ENCODE results near the gene BAG5. TPM values are rescaled to one million over a fixed set of nuclear protein-coding genes. Genes with fewer than 3 reads are reported as not detected.

BAG5 gene
- total RNA-seq, 2 experiments from 2014 or later = 24.2 to 25.1 TPM

DNA sequence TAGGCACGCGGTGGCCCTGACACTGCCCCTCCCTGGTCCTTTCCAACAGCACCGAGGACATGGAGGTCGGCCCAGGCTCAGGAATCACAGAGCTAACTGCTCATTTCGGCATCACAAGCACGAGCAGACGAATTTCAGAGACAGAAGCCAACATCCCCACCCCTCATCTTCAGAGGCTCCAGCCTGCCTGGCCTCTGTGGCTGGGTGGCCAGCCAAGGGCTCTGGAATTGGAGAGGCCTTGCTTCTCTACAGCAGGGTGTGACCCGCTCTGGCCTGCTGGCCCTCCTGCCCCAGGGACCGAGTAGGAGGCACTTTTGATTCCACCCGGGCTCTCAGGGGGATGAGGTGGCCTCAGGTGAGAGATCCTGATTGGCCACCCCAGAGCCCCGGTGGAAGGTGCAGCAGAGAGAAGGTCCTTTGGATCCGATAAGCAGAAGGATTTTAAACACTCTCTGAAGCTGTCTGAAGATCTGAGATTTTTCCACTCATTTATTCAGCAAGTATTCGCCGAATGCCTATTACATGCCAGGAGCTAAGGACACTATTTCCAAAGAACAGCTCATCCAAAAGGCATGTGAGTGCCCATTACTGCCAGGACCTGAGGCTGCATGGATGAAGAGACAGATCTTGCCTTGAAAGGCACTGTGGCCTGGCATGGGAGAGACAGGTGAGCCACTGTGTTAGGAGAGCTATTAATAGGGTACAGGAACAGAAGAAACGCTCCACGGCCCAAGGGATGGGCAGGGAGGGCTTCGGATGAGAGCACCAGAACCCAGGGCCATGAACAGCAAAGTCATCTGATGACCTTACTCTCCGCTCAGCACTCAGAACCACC, 10.2 kb downstream of the BAG5 start:
- DNase-seq (no peak), ATAC-seq (no peak)
- H3K4me1 Mint-ChIP-seq = peaks cover 3% of the 10 kb centered on the region
- POLR2A ChIA-PET = interaction anchor here (0.9 kb wide), 1 partner anchor 10 kb away, joined by 4 read pairs; no protein-coding TSS in a partner anchor
- no peaks in the 10 kb centered on the region for H3K36me3 Mint-ChIP-seq (ENCODE audit: low read depth)
- H3K27ac Mint-ChIP-seq = no peak overlapping the region
- no peaks in the 10 kb centered on the region for H3K27me3 Mint-ChIP-seq
- no peaks in the 10 kb centered on the region for H3K9me3 Mint-ChIP-seq (ENCODE audit: low read depth)
- intact Hi-C loops (cut with DNase I, micrococcal nuclease) = no loop called here
- CTCF ChIA-PET = interaction anchor here (1.0 to 2.0 kb wide), 2 partner anchors 33 to 127 kb away, joined by 4 to 5 read pairs; no protein-coding TSS in a partner anchor
- H3K4me3 Mint-ChIP-seq = no peak overlapping the region

DNA sequence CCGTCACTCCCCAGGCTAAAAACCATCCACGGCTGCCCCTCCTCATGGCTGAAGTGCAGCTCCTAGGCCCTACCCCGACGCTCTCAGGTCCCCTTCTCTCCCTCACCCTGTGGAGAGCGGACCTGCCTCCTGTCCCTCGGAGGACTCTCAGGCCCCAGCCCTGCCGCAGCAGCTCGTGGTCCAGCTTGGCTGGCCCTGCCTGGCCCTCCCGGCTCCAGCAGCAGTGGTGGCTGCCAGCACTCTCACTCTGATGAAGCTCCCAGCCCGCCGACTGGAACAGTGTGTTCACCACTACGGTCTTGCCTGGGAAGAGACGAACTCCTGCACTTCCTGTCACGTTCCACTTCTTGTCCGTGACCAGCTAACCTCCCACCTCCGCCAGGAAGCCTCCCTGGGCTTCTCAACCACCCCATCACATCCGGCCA, 11.1 kb downstream of the BAG5 start:
- CTCF ChIA-PET = interaction anchor here (0.6 to 1.5 kb wide), 4 partner anchors 12 to 128 kb away, joined by 3 to 4 read pairs (median 3); no protein-coding TSS in a partner anchor
- Mint-ChIP-seq H3K36me3 (ENCODE audit: low read depth) (no peaks in the 10 kb centered on the region), H3K4me3 (no peak overlapping the region), H3K9me3 (ENCODE audit: low read depth) (no peaks in the 10 kb centered on the region), H3K27me3 (no peaks in the 10 kb centered on the region), H3K27ac (no peak overlapping the region), H3K4me1 (no peaks in the 10 kb centered on the region)
- ATAC-seq = no peak
- POLR2A ChIA-PET = no interaction called here
- DNase-seq = no peak
- intact Hi-C loops (cut with DNase I, micrococcal nuclease) = no loop called here

DNA sequence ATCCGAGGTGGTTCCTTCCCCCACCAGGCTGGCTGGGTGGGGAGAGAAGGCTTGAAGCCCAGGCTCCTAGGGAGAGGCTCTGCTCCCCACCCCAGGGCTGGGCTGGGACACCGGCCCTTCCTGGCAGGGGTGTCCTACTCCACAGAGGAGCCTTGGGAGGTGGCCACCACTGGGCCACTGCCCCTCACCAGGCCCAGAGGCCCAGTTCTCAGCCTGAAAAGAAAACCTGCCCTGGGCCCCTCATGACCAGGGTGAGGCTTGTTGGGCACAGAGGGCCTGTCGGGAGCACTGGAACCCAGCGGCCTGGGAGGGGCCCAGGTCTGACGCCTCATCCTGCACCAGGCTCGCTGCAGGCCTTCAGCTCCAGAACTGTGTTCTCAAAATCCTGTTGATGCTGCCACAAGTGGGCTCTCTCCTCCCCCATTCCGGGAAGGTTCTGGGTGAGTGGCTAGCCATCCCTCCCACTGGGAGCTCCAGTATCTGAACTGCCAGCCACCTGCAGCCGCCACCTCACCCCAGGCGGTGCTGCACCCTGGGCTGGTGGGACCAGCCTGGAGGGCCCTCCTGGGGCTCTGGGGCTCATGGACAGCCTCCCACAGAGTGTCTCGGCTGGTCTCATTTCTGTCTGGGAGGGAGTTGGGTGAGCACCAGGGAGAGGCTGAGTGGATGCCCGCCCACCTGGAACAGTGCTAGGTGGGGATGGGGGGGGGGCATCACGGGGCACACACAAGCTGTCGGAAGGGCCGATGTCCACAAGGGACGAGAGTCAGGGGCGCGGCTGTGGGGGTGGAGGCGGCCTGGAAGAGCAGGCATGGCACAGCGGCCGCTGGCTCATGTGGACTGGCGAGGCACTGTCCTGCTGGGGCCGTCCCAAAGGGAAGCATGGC, 11.8 kb downstream of the BAG5 start:
- ChIA-PET CTCF (interaction anchor here (0.6 to 1.5 kb wide), 4 partner anchors 11 to 71 kb away, joined by 3 to 4 read pairs (median 3); no protein-coding TSS in a partner anchor), POLR2A (no interaction called here)
- intact Hi-C loops (cut with DNase I, micrococcal nuclease) = no loop called here
- ATAC-seq = no peak
- Mint-ChIP-seq H3K4me3 (no peak overlapping the region), H3K27me3 (no peaks in the 10 kb centered on the region), H3K36me3 (ENCODE audit: low read depth) (no peaks in the 10 kb centered on the region), H3K27ac (no peak overlapping the region), H3K9me3 (ENCODE audit: low read depth) (no peaks in the 10 kb centered on the region), H3K4me1 (no peaks in the 10 kb centered on the region)
- no peak for DNase-seq

DNA sequence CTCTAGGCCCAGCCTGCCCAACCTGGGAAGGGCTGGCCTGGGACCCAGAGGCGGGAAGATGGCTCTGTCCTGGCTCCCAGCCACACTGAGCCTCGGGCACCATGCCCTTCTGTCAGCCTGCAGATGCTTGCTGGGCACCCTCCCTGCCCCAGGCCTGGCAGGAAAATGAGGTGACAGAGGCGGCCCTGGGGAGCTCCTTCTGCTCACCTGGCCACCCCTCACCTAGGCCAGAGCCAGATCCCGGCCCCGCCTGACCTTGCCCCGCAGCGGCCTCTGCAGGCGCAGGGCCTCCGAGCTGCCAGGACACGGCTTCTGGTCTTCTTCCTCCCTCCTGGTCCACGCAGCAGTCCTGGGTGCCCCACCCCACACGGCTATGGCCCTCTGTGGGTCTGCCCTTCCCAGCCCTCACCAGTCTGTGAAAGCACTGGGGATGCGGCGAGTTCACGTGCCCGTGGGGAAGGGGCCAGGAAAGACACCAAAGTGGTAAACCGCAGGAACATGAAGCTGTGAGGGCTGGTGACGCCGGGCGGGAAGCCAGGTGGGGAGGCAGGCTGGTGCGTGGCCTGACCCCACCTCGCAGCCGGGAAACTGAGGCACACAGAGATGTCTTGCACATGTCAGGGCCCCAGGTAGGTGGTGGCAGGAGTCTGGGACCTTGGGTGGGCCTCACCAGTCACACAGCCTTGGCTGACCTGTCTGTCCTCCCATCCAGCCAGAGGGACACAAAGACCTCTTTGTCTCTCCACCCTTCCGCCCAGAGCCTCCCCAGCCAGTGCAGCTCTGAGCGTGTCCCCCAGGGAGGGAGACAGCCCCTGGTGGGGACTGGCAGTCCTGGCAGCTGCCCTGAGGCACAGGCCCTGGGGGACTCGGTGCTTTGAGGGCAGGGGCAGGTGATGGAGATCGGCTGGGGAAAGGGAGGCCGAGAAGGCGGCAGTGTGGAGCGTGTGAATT, 12.8 kb downstream of the BAG5 start:
- intact Hi-C loops (cut with DNase I, micrococcal nuclease) = no loop called here
- Mint-ChIP-seq H3K27me3 (no peaks in the 10 kb centered on the region), H3K36me3 (ENCODE audit: low read depth) (no peaks in the 10 kb centered on the region), H3K4me3 (no peak overlapping the region), H3K4me1 (no peaks in the 10 kb centered on the region), H3K9me3 (ENCODE audit: low read depth) (no peaks in the 10 kb centered on the region), H3K27ac (no peak overlapping the region)
- ChIA-PET CTCF (interaction anchor here (0.7 to 1.1 kb wide), 2 partner anchors 12 to 49 kb away, joined by 3 to 4 read pairs; no protein-coding TSS in a partner anchor), POLR2A (no interaction called here)
- no peak for DNase-seq
- no peak for ATAC-seq

DNA sequence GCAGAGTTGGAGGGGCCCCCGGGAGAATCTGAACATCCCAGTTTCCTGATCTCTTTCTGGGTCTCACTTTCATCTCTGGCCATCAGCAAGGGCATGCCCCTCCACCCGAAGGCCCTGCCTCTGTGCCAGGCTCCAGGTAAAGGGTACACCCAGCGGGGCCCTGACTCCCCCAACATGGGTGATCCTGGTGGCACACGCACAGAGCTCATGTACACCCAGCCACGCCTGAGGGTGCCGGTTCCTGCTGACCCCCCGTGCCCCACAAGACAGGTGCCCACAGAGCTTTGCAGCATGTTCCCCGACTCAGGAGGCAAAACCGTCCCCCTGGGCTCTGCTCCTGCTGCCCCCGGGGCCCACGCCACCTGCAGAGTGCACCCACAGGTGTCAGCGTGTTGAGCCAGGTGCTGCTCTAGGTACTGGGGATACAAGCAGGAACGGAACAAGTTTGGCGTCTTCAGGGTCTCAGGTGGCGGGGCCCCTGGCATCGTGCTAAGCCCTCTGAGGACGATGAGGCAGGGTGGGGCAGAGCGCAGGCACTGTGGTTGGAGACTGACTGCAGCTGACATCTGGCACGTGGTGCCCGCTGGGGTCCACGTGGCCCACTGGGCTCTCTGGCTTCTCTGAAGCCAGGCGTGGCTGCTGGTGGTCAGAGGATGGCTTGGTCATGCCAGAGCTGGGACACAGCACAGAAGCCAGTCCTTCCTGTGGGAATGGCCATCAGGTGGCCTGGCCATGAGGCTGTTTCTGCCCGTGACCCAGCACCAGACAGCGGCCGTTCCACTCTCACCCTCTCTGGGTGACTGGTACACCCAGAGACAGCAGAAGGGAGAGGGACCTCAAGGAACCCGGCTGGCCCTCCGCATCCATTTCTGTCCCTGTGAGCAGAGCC, 13.8 kb downstream of the BAG5 start:
- Mint-ChIP-seq H3K4me1 (no peaks in the 10 kb centered on the region), H3K4me3 (no peak overlapping the region), H3K36me3 (ENCODE audit: low read depth) (no peaks in the 10 kb centered on the region), H3K27ac (no peak overlapping the region), H3K9me3 (ENCODE audit: low read depth) (no peaks in the 10 kb centered on the region), H3K27me3 (no peaks in the 10 kb centered on the region)
- ChIA-PET CTCF (interaction anchor here (0.6 to 0.7 kb wide), 5 partner anchors 30 to 731 kb away, joined by 3 read pairs; no protein-coding TSS in a partner anchor), POLR2A (no interaction called here)
- ATAC-seq (no peak), DNase-seq (no peak)
- intact Hi-C loops (cut with DNase I, micrococcal nuclease) = no loop called here

DNA sequence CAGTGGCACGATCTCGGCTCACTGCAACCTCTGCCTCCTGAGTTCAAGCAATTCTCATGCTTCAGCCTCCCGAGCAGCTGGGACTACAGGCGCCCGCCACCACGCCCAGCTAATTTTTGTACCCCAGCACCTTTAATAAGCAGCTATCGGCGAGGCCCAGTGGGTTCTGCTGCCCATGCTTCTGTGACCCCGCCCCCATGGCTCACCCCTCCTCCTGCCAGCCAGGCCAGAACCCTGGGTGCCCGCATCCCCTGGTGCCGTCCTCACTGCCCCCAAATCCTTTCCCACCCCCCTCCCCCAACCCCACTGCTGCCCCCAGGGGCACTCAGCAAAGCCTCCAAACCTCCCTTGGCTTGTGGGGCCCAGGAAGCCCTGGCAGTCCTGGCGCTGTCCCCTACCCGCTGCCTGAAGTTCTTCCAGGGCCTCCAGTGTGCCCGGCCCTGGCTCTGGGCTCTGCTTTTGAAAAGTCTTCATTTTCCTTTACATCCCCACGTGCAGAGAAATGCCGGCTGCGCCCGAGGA, 14.5 kb downstream of the BAG5 start:
- H3K4me1 Mint-ChIP-seq = no peaks in the 10 kb centered on the region
- H3K36me3 Mint-ChIP-seq (ENCODE audit: low read depth) = no peaks in the 10 kb centered on the region
- no peak for DNase-seq
- POLR2A ChIA-PET = no interaction called here
- CTCF ChIA-PET = interaction anchor here (0.6 to 1.1 kb wide), 6 partner anchors 10 to 730 kb away, joined by 3 to 4 read pairs (median 3); no protein-coding TSS in a partner anchor
- no peaks in the 10 kb centered on the region for H3K9me3 Mint-ChIP-seq (ENCODE audit: low read depth)
- ATAC-seq = no peak
- no peak overlapping the region for H3K27ac Mint-ChIP-seq
- H3K4me3 Mint-ChIP-seq = no peak overlapping the region
- H3K27me3 Mint-ChIP-seq = no peaks in the 10 kb centered on the region
- intact Hi-C loops (cut with DNase I, micrococcal nuclease) = no loop called here

DNA sequence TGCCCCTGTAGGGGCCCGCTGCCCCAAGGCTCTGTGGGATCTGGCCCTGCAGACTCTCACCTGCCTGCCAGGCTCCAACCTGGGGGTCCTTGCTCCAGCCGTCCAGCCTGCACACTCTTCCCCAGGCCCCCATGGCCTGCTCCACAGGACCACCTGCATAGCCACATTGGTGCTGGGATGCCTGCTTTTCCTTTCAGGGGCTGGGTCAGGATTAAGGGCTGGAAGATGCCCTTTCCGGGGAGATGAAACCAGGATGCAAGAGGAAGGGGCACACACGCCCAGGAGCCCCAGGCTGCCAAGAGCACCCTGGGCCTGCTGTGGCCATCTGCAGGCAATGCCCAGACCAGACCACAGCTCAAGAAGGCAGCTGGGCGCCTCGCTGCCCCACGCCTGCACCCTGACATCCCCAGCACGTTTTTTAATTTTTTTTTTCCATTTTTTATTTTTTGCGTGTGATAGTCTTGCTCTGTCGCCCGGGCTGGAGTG, 15.0 kb downstream of the BAG5 start:
- CTCF ChIA-PET = interaction anchor here (0.6 to 1.1 kb wide), 7 partner anchors 10 to 115 kb away, joined by 3 to 4 read pairs (median 4); no protein-coding TSS in a partner anchor
- Mint-ChIP-seq H3K27ac (no peak overlapping the region), H3K36me3 (ENCODE audit: low read depth) (no peaks in the 10 kb centered on the region), H3K27me3 (no peaks in the 10 kb centered on the region), H3K4me1 (no peaks in the 10 kb centered on the region), H3K4me3 (no peak overlapping the region), H3K9me3 (ENCODE audit: low read depth) (no peaks in the 10 kb centered on the region)
- POLR2A ChIA-PET = no interaction called here
- intact Hi-C loops (cut with DNase I, micrococcal nuclease) = no loop called here
- no peak for ATAC-seq
- no peak for DNase-seq

DNA sequence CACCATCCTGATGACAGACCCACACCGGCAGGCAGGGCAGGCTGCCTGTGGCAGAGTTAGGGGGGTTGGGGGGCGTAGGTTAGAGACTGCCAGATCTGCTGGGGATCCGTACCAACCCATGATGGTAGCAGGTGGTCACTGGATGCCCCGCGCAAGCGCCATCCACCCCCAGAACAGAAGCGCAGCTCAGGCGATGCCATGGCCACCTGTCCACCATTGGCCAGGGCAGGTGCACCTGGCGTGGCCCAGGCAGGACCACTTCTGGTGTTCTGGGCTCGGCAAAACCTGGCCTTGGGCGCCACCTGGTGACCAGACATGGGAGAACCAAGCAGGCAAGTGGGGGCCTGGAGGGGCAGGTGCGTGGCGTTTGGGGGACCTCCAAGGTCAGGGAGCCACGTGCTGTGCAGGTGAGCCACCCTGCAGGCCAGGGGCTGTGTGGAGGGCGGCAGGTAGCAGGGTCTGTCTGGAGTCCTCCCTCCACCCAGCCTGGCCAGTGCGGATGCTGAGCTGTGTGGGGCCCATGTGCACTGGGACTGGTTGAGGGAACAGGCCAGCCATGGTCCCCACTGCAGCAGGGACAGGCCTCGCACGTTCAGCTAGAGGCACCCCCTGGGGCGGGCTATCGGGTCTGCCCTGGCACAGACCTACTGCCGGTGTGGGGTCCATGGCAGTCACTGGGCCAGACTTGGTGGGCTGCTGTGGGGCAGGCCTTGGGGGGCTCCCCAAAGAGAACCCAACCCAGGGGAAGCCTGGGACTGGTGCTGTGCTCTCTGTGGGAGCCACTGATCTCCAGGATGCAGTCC, 15.6 kb downstream of the BAG5 start:
- ChIA-PET POLR2A (no interaction called here), CTCF (interaction anchor here (0.7 to 1.8 kb wide), 6 partner anchors 11 to 114 kb away, joined by 3 to 5 read pairs (median 4); no protein-coding TSS in a partner anchor)
- peak; percentile 85 for ATAC-seq
- no peaks in the 10 kb centered on the region for H3K9me3 Mint-ChIP-seq (ENCODE audit: low read depth)
- no peaks in the 10 kb centered on the region for H3K36me3 Mint-ChIP-seq (ENCODE audit: low read depth)
- DNase-seq = peak; percentile 85
- intact Hi-C loops (cut with DNase I, micrococcal nuclease) = loop anchor here (1.0 kb wide), 2 partner anchors 29 to 47 kb away; no protein-coding TSS in a partner anchor
- H3K4me3 Mint-ChIP-seq = no peak overlapping the region
- no peaks in the 10 kb centered on the region for H3K27me3 Mint-ChIP-seq
- H3K27ac Mint-ChIP-seq = no peak overlapping the region
- H3K4me1 Mint-ChIP-seq = no peaks in the 10 kb centered on the region

DNA sequence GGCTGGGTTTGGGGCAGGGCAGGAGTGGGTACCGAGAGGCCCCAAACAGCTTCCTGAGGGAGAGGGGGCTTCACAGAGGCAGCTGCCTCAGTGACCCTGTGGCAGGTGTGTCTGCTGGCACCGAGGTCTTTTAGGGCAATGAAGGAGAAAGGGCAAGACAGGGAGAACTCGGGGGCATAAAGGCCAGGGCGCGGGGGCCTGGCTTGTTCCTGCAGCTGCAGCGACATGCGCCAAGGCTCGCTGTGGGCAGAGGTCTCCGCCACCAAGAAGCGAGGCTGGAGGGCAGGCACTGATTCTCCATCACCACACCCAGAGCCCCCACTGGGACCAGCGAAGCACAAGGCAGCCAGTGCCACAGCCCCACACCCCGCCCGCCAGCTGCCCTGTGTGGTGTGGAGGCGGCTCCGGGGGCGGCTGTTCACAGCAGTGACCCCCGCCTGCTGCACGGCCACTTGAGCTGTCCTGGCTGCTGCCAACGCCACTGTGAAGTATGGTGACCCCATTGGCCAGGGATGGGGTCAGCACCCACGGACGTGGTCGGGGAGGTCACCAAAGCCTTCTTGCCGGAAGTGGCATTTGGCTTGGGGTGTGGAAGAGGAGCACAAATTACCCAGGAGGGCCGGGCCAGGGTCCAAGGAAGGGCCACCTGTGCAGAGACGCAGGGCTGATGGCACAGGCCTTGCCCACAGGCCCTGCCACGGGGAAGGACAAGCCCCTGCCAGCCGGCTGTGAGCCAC, 16.4 kb downstream of the BAG5 start:
- intact Hi-C loops (cut with DNase I, micrococcal nuclease) = loop anchor here (1.0 kb wide), 2 partner anchors 28 to 46 kb away; no protein-coding TSS in a partner anchor
- H3K9me3 Mint-ChIP-seq (ENCODE audit: low read depth) = no peaks in the 10 kb centered on the region
- DNase-seq (no peak), ATAC-seq (peak; percentile 11)
- no peaks in the 10 kb centered on the region for H3K36me3 Mint-ChIP-seq (ENCODE audit: low read depth)
- no peaks in the 10 kb centered on the region for H3K4me1 Mint-ChIP-seq
- CTCF ChIA-PET = interaction anchor here (0.7 to 1.8 kb wide), 4 partner anchors 28 to 121 kb away, joined by 3 to 5 read pairs (median 3); no protein-coding TSS in a partner anchor
- POLR2A ChIA-PET = no interaction called here
- no peak overlapping the region for H3K4me3 Mint-ChIP-seq
- H3K27me3 Mint-ChIP-seq = no peaks in the 10 kb centered on the region
- H3K27ac Mint-ChIP-seq = no peak overlapping the region
